Measurements from ENCODE around the gene SAV1.

The SAV1 gene

GRCh38 chr14:50679674-50680073 lies 11.6 kb upstream of the SAV1 start:
- no peak overlapping the region for H3K9ac ChIP-seq
- no peak overlapping the region for H3K27ac ChIP-seq
- no peaks in the 10 kb centered on the region for H3K27me3 ChIP-seq
- H4K20me1 ChIP-seq = no peaks in the 10 kb centered on the region
- peaks cover 20% of the 10 kb centered on the region for H3K4me1 ChIP-seq
- H3K4me2 ChIP-seq = no peak overlapping the region
- no peaks in the 10 kb centered on the region; the same call in 1 of the 2 replicates for H3K9me3 ChIP-seq
- no peaks in the 10 kb centered on the region for H3K36me3 ChIP-seq
- no peak for TF ChIP-seq Cebpa-rat (IDR thresholded peaks at IDR 0.05)
- H3K4me3 ChIP-seq = no peak overlapping the region

- Histone ChIP-seq H3K9me3 (no peaks in the 10 kb centered on the region; the same call in 1 of the 2 replicates), H3K9ac (no peak overlapping the region), H3K4me3 (no peak overlapping the region), H3K4me2 (peak overlapping the region; percentile 53; the same call in 1 of the 2 replicates), H3K27ac (no peak overlapping the region), H3K36me3 (no peaks in the 10 kb centered on the region), H3K4me1 (peaks cover 20% of the 10 kb centered on the region), H3K27me3 (no peaks in the 10 kb centered on the region), H4K20me1 (no peaks in the 10 kb centered on the region)
- TF ChIP-seq Cebpa-rat (IDR thresholded peaks at IDR 0.05) = no peak
Measured at GRCh38 chr14:50678163-50678562, 10.1 kb upstream of the SAV1 start.

GRCh38 chr14:50677527-50678063 lies 9.5 kb upstream of the SAV1 start:
- Histone ChIP-seq H4K20me1 (no peaks in the 10 kb centered on the region), H3K9me3 (no peaks in the 10 kb centered on the region; the same call in 1 of the 2 replicates), H3K9ac (no peak overlapping the region), H3K36me3 (no peaks in the 10 kb centered on the region), H3K4me1 (peaks cover 20% of the 10 kb centered on the region), H3K4me3 (no peak overlapping the region), H3K4me2 (peak overlapping the region; percentile 53), H3K27ac (no peak overlapping the region), H3K27me3 (no peaks in the 10 kb centered on the region)
- TF ChIP-seq Cebpa-rat (IDR thresholded peaks at IDR 0.05) = no peak

- Histone ChIP-seq H3K4me2 (peak overlapping the region; percentile 53), H3K9ac (no peak overlapping the region), H3K27me3 (no peaks in the 10 kb centered on the region), H4K20me1 (no peaks in the 10 kb centered on the region), H3K36me3 (no peaks in the 10 kb centered on the region), H3K27ac (no peak overlapping the region), H3K4me3 (no peak overlapping the region), H3K4me1 (peaks cover 20% of the 10 kb centered on the region), H3K9me3 (no peaks in the 10 kb centered on the region; the same call in 1 of the 2 replicates)
- TF ChIP-seq Cebpa-rat (IDR thresholded peaks at IDR 0.05) = no peak
Measured at GRCh38 chr14:50676814-50677516, 8.9 kb upstream of the SAV1 start.

- H3K27me3 ChIP-seq = no peaks in the 10 kb centered on the region
- peaks cover 20% of the 10 kb centered on the region for H3K4me1 ChIP-seq
- H3K4me3 ChIP-seq = no peak overlapping the region
- H3K9me3 ChIP-seq = no peaks in the 10 kb centered on the region
- no peak overlapping the region for H3K4me2 ChIP-seq
- no peak overlapping the region for H3K9ac ChIP-seq
- H3K36me3 ChIP-seq = no peaks in the 10 kb centered on the region
- no peak overlapping the region for H3K27ac ChIP-seq
- TF ChIP-seq Cebpa-rat (IDR thresholded peaks at IDR 0.05) = no peak
- H4K20me1 ChIP-seq = no peaks in the 10 kb centered on the region
Measured at GRCh38 chr14:50675597-50675996, 7.5 kb upstream of the SAV1 start.

GRCh38 chr14:50670866-50671256 lies 2.8 kb upstream of the SAV1 start:
- Histone ChIP-seq H3K36me3 (no peaks in the 10 kb centered on the region), H3K27me3 (no peaks in the 10 kb centered on the region), H4K20me1 (0 out of 2 replicates have a peak, but pooled peaks cover 14% of the 10 kb centered on the region), H3K9me3 (no peaks in the 10 kb centered on the region), H3K27ac (no peak overlapping the region), H3K9ac (no peak overlapping the region), H3K4me1 (peaks cover 11% of the 10 kb centered on the region), H3K4me2 (no peak overlapping the region), H3K4me3 (no peak overlapping the region)
- no peak for TF ChIP-seq Cebpa-rat (IDR thresholded peaks at IDR 0.05)

- Histone ChIP-seq H3K9ac (no peak overlapping the region), H3K4me3 (no peak overlapping the region), H3K4me1 (peaks cover 17% of the 10 kb centered on the region), H4K20me1 (0 out of 2 replicates have a peak, but pooled peaks cover 14% of the 10 kb centered on the region), H3K27me3 (no peaks in the 10 kb centered on the region), H3K36me3 (no peaks in the 10 kb centered on the region), H3K27ac (no peak overlapping the region), H3K9me3 (no peaks in the 10 kb centered on the region), H3K4me2 (no peak overlapping the region)
- TF ChIP-seq Cebpa-rat (IDR thresholded peaks at IDR 0.05) = no peak
Measured at GRCh38 chr14:50670196-50670865, 2.2 kb upstream of the SAV1 start.

GRCh38 chr14:50669441-50669986 lies 1.4 kb upstream of the SAV1 start:
- no peak overlapping the region for H3K9ac ChIP-seq

GRCh38 chr14:50668826-50669143 lies 679 bp upstream of the SAV1 start:
- H3K9me3 ChIP-seq = no peaks in the 10 kb centered on the region
- TF ChIP-seq Cebpa-rat (IDR thresholded peaks at IDR 0.05) = no peak; the same call in 1 of the 2 replicates
- 0 out of 2 replicates have a peak, but pooled peaks cover 14% of the 10 kb centered on the region for H4K20me1 ChIP-seq
- peak overlapping the region; percentile 95 for H3K4me3 ChIP-seq
- H3K36me3 ChIP-seq = peaks cover 8% of the 10 kb centered on the region; the same call in 1 of the 2 replicates
- H3K27me3 ChIP-seq = no peaks in the 10 kb centered on the region
- H3K4me2 ChIP-seq = peak overlapping the region; percentile 95
- H3K27ac ChIP-seq = no peak overlapping the region
- H3K4me1 ChIP-seq = peaks cover 25% of the 10 kb centered on the region
- peak overlapping the region; percentile 90; the same call in 1 of the 2 replicates for H3K9ac ChIP-seq

More at GRCh38 chr14:50669441-50669986, 1.4 kb upstream of the SAV1 start:
- Histone ChIP-seq H3K36me3 (peaks cover 3% of the 10 kb centered on the region; the same call in 1 of the 2 replicates), H4K20me1 (0 out of 2 replicates have a peak, but pooled peaks cover 14% of the 10 kb centered on the region), H3K4me2 (no peak overlapping the region), H3K4me1 (peaks cover 23% of the 10 kb centered on the region), H3K4me3 (no peak overlapping the region), H3K27ac (no peak overlapping the region), H3K9me3 (no peaks in the 10 kb centered on the region), H3K27me3 (no peaks in the 10 kb centered on the region)
- no peak for TF ChIP-seq Cebpa-rat (IDR thresholded peaks at IDR 0.05)

GRCh38 chr14:50667684-50667995 lies 466 bp downstream of the SAV1 start:
- H3K9me3 ChIP-seq = no peaks in the 10 kb centered on the region

More at GRCh38 chr14:50667684-50667995, 466 bp downstream of the SAV1 start:
- Histone ChIP-seq H3K27ac (peak overlapping the region; percentile 90), H3K36me3 (peaks cover 10% of the 10 kb centered on the region; the same call in 1 of the 2 replicates), H3K4me3 (peak overlapping the region; percentile 95), H3K27me3 (no peaks in the 10 kb centered on the region), H4K20me1 (0 out of 2 replicates have a peak, but pooled peaks cover 14% of the 10 kb centered on the region), H3K4me2 (peak overlapping the region; percentile 95), H3K9ac (peak overlapping the region; percentile 90), H3K4me1 (peaks cover 25% of the 10 kb centered on the region)
- TF ChIP-seq Cebpa-rat (IDR thresholded peaks at IDR 0.05) = no peak
